ENCODE measurements around the gene PDE8A.

PDE8A gene, protein sequence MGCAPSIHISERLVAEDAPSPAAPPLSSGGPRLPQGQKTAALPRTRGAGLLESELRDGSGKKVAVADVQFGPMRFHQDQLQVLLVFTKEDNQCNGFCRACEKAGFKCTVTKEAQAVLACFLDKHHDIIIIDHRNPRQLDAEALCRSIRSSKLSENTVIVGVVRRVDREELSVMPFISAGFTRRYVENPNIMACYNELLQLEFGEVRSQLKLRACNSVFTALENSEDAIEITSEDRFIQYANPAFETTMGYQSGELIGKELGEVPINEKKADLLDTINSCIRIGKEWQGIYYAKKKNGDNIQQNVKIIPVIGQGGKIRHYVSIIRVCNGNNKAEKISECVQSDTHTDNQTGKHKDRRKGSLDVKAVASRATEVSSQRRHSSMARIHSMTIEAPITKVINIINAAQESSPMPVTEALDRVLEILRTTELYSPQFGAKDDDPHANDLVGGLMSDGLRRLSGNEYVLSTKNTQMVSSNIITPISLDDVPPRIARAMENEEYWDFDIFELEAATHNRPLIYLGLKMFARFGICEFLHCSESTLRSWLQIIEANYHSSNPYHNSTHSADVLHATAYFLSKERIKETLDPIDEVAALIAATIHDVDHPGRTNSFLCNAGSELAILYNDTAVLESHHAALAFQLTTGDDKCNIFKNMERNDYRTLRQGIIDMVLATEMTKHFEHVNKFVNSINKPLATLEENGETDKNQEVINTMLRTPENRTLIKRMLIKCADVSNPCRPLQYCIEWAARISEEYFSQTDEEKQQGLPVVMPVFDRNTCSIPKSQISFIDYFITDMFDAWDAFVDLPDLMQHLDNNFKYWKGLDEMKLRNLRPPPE

DNA sequence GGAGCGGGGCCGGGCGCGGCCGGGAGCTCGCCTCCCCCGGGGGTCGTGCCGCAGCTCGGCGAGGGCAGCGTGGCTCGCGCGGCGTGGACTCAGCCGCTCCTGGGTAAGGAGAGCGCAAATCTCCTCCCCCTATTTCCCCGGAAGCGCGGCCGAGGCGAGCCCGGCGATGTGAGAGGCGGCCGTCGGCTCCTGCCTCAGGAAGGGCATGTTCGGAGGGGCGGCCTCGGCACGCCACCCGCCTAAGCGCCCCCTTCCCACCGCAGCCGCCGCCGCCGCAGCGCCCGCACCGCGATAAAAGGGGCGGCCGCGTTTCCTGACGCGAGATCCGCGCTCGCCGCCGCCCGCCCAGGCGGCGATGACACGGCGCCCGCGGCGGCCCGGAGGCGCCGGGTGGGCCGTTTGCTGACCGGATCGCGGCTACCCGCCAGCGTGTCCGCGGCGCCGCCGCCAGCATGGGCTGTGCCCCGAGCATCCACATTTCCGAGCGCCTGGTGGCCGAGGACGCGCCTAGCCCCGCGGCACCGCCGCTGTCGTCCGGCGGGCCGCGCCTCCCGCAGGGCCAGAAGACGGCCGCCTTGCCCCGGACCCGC is at the start of gene PDE8A:
Gene PDE8A, plus strand, starts transcription at position 146 of the 590 bp plus-strand sequence. Its CDS starts 307 bp downstream, at position 453.
- H3K27me3 ChIP-seq (ENCODE audit: low read depth, low read length), result no peaks in the 10 kb centered on the region
- peak within 1 kb of the TSS; percentile 74 to 89 for H3K4me3 ChIP-seq (ENCODE audit: low read depth in 1 of 2, low read length in 2 of 2)
- H3K4me1 ChIP-seq (ENCODE audit: control insufficient read depth in 1 of 2, insufficient read depth in 2 of 2, low read length in 2 of 2), result peaks cover 4 to 48% of the 10 kb centered on the region in 2 donors
- no peaks in the 10 kb centered on the region for H3K36me3 ChIP-seq (ENCODE audit: control insufficient read depth in 1 of 2, insufficient read depth in 2 of 2, low read length in 2 of 2)
- peak within 1 kb of the TSS; percentile 84 for H3K27ac ChIP-seq (ENCODE audit: low read length)
- no peaks in the 10 kb centered on the region for H3K9me3 ChIP-seq (ENCODE audit: control insufficient read depth in 1 of 2, low read length in 2 of 2)

DNA sequence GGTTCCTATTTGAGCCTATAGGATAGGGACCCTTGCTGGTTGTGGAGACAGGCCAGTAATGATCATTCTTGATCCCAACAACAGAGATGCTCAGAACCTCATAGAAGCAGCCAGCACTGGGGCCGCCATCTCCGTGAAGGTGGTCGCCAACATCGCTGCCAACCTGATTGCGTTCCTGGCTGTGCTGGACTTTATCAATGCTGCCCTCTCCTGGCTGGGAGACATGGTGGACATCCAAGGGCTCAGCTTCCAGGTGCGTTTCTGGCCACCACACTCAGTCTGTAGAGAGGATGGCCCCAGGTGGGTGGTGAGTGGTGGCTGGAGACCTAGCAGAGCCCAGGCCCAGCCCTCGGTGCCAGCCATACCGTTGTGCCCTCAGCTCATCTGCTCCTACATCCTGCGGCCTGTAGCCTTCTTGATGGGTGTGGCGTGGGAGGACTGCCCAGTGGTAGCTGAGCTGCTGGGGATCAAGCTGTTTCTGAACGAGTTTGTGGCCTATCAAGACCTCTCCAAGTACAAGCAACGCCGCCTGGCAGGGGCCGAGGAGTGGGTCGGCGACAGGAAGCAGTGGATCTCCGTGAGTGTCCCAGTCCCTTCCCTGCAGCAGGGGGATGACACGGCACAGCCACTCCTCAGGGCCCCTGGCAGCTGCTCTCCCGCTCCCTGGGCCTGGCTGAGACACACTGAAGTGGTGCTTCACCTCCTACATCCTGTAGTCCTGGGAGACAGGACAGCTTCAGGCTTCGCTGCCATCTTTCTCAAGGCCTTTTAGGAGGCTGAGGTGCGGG is 46.5 kb upstream of the PDE8A start:
- Histone ChIP-seq H3K4me1 (ENCODE audit: control insufficient read depth in 1 of 2, insufficient read depth in 2 of 2, low read length in 2 of 2) (no peaks in the 10 kb centered on the region), H3K36me3 (ENCODE audit: control insufficient read depth in 1 of 2, insufficient read depth in 2 of 2, low read length in 2 of 2) (no peaks in the 10 kb centered on the region), H3K9me3 (ENCODE audit: control insufficient read depth in 1 of 2, low read length in 2 of 2) (no peaks in the 10 kb centered on the region), H3K27ac (ENCODE audit: low read length) (no peak overlapping the region), H3K4me3 (ENCODE audit: low read depth in 1 of 2, low read length in 2 of 2) (no peak overlapping the region), H3K27me3 (ENCODE audit: low read depth, low read length) (no peaks in the 10 kb centered on the region)

DNA sequence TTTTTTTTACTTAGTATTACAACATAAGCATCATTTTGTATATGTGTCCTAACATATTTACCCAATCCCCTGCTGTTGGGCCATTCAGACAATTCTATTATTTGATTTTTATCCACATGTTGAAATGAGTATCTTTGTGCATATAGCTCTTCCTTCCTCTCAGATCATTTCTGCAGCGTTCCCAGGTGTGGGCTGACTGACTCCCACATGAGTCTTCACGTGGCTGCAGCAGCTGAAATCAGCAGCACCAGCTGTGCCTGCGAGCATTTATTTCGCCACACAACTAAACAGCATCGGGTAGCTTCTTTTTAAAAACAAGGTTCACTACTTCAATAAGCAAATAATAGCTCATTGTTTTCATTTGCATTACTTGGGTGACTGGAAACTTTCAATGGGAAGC is 44.5 kb upstream of the PDE8A start:
- H3K4me3 ChIP-seq (ENCODE audit: low read depth in 1 of 2, low read length in 2 of 2), result no peak overlapping the region

DNA sequence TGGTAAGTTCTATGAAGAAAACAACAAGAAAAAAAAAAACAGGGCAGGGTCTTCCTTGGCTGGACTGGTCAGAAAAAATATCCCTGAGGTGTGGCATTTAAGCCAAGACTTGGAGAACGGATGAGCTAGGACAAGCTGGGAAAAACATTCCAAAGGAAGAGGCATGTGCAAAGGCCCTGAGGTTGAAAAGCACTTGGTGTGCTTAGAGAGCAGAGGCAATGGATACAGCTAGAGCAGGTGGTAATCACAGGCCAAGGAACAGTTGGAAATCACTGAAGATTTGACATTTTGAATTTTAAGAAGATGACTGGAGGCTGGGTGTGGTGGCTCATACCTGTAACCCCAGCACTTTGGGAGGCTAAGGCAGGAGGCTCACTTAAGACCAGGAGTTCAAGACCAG is 42.9 kb upstream of the PDE8A start:
- no peaks in the 10 kb centered on the region for H3K4me1 ChIP-seq (ENCODE audit: control insufficient read depth in 1 of 2, insufficient read depth in 2 of 2, low read length in 2 of 2)
- no peak overlapping the region for H3K4me3 ChIP-seq (ENCODE audit: low read depth in 1 of 2, low read length in 2 of 2)
- H3K36me3 ChIP-seq (ENCODE audit: control insufficient read depth in 1 of 2, insufficient read depth in 2 of 2, low read length in 2 of 2), result no peaks in the 10 kb centered on the region
- no peaks in the 10 kb centered on the region for H3K9me3 ChIP-seq (ENCODE audit: control insufficient read depth in 1 of 2, low read length in 2 of 2)
- no peak overlapping the region for H3K27ac ChIP-seq (ENCODE audit: low read length)
- H3K27me3 ChIP-seq (ENCODE audit: low read depth, low read length), result no peaks in the 10 kb centered on the region

More for the DNA sequence above, 44.5 kb upstream of the PDE8A start:
- Histone ChIP-seq H3K4me1 (ENCODE audit: control insufficient read depth in 1 of 2, insufficient read depth in 2 of 2, low read length in 2 of 2) (no peaks in the 10 kb centered on the region), H3K27me3 (ENCODE audit: low read depth, low read length) (no peaks in the 10 kb centered on the region), H3K9me3 (ENCODE audit: control insufficient read depth in 1 of 2, low read length in 2 of 2) (no peaks in the 10 kb centered on the region), H3K36me3 (ENCODE audit: control insufficient read depth in 1 of 2, insufficient read depth in 2 of 2, low read length in 2 of 2) (no peaks in the 10 kb centered on the region), H3K27ac (ENCODE audit: low read length) (no peak overlapping the region)

DNA sequence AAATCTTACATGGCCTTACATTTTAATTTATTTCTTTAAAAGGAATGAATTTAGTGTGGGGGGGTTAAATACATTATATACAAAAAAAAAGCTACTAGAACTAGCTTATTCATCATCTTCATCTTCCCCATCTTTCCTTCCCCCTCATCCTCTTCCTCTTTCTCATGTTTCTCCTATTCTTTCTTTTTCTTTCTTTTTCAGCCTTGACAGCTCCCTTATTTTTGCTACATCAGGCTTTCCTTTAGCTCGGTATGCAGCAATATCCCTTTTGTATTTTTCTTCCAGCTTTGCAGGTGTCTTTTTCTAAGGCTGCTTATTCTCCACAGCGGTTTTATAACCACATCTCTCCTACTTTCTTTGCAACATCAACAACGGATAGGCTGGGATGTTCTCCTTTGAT is 41.3 kb upstream of the PDE8A start:
- H3K27me3 ChIP-seq (ENCODE audit: low read depth, low read length), result no peaks in the 10 kb centered on the region
- no peaks in the 10 kb centered on the region for H3K9me3 ChIP-seq (ENCODE audit: control insufficient read depth in 1 of 2, low read length in 2 of 2)
- no peak overlapping the region for H3K4me3 ChIP-seq (ENCODE audit: low read depth in 1 of 2, low read length in 2 of 2)
- no peak overlapping the region for H3K27ac ChIP-seq (ENCODE audit: low read length)
- H3K36me3 ChIP-seq (ENCODE audit: control insufficient read depth in 1 of 2, insufficient read depth in 2 of 2, low read length in 2 of 2), result no peaks in the 10 kb centered on the region
- no peaks in the 10 kb centered on the region for H3K4me1 ChIP-seq (ENCODE audit: control insufficient read depth in 1 of 2, insufficient read depth in 2 of 2, low read length in 2 of 2)

DNA sequence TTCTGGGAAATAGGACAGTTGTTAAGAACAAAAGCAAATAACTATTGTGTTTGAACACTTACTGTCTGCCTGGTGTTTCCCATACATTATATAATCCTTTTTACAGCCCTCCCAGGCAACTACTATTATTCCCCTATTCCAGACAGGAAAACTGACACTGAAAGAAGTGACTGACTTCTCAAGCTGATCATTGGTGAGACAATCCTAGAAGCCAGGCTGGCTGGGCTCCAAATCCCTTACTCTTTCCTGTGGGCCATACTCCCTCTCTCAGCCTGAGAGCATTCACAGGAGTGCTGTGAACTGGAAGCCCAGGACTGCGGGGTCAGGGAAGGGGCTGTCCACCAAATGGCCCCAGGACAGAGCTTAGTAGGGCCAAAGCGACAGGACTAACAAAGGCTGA is 39.2 kb upstream of the PDE8A start:
- Histone ChIP-seq H3K27me3 (ENCODE audit: low read depth, low read length) (no peaks in the 10 kb centered on the region), H3K4me1 (ENCODE audit: control insufficient read depth in 1 of 2, insufficient read depth in 2 of 2, low read length in 2 of 2) (no peaks in the 10 kb centered on the region), H3K36me3 (ENCODE audit: control insufficient read depth in 1 of 2, insufficient read depth in 2 of 2, low read length in 2 of 2) (no peaks in the 10 kb centered on the region), H3K4me3 (ENCODE audit: low read depth in 1 of 2, low read length in 2 of 2) (no peak overlapping the region), H3K9me3 (ENCODE audit: control insufficient read depth in 1 of 2, low read length in 2 of 2) (no peaks in the 10 kb centered on the region), H3K27ac (ENCODE audit: low read length) (no peak overlapping the region)

DNA sequence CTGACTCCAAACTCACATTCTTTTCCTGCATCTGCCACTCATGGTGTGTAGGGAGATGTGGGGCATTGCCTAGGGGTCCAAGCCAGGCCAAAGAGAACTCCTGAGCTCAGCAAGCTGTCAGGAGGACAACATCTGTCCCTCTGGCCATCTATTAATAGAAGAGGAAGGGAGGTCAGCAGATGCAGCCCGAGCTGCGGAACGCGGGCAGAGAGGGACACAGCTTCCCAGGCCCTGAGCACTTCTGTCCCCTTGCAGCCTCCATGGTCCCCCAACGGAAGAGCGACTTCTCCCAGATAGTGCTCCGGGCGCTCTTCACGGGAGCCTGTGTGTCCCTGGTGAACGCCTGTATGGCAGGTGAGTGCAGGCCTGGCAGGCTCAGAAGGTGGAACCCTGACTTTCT is 37.3 kb upstream of the PDE8A start:
- no peak overlapping the region for H3K27ac ChIP-seq (ENCODE audit: low read length)

DNA sequence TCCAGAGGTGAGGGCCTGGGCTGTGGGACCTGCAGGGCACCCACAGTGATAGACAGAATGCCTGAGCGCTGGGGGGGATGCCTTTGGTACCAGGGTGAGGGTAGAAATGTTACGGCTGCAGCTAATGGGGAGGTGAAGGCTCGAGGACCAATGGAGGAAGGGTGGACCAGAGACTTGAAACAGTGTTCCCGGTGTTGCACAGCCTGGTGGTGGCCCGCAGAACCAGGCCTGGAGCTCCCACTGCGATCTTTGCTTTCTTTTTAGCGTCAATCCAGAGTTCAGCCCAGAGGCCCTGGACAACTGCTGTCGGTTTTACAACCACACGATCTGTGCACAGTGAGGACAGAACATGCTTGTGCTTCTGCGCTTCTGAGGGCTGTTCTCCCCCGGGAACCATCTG is 36.8 kb upstream of the PDE8A start:
- H3K27me3 ChIP-seq (ENCODE audit: low read depth, low read length), result no peaks in the 10 kb centered on the region
- peaks cover 0 to 6% of the 10 kb centered on the region in 2 donors for H3K4me1 ChIP-seq (ENCODE audit: control insufficient read depth in 1 of 2, insufficient read depth in 2 of 2, low read length in 2 of 2)
- H3K9me3 ChIP-seq (ENCODE audit: control insufficient read depth in 1 of 2, low read length in 2 of 2), result no peaks in the 10 kb centered on the region
- H3K27ac ChIP-seq (ENCODE audit: low read length), result no peak overlapping the region
- H3K4me3 ChIP-seq (ENCODE audit: low read depth in 1 of 2, low read length in 2 of 2), result no peak overlapping the region
- H3K36me3 ChIP-seq (ENCODE audit: control insufficient read depth in 1 of 2, insufficient read depth in 2 of 2, low read length in 2 of 2), result no peaks in the 10 kb centered on the region

More for the DNA sequence above, 37.3 kb upstream of the PDE8A start:
- H3K27me3 ChIP-seq (ENCODE audit: low read depth, low read length), result no peaks in the 10 kb centered on the region
- H3K4me1 ChIP-seq (ENCODE audit: control insufficient read depth in 1 of 2, insufficient read depth in 2 of 2, low read length in 2 of 2), result peaks cover 0 to 6% of the 10 kb centered on the region in 2 donors
- no peak overlapping the region for H3K4me3 ChIP-seq (ENCODE audit: low read depth in 1 of 2, low read length in 2 of 2)
- no peaks in the 10 kb centered on the region for H3K9me3 ChIP-seq (ENCODE audit: control insufficient read depth in 1 of 2, low read length in 2 of 2)
- H3K36me3 ChIP-seq (ENCODE audit: control insufficient read depth in 1 of 2, insufficient read depth in 2 of 2, low read length in 2 of 2), result no peaks in the 10 kb centered on the region

DNA sequence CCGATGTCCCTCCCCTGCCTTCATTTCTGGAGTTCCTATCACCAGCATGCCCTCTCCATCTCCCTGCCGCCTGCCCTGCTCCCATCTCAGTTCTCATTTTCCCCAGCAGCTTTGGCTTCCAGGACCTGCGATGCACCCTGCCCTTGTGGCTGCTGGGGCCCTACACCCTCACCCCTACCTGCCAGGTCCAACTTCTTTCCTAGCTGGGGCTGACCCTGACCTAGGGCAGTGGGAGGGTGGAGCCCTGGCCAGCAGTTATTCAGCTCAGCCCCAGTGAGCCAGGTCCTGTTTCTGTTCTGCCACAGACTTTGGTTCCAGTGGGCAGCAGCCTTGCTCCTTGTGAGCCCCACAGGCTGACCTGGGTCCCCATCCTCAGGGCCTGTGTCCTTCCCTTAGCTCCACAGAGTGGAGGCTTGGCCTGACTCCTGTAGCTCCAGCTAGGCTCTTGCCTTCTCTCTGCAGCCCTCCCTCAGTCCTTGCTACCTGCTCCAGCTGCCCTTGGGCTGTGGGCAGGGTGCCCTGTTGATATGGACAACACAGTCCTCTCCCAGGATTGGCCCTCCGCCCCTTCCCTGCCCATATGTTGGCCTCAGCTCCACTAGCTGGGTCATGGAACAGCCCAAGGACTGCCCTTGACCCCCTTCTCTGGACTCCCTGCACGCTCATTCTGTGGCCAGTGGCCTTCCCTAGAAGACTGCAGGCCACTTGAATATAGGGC is 34.7 kb upstream of the PDE8A start:
- no peak overlapping the region for H3K4me3 ChIP-seq (ENCODE audit: low read depth in 1 of 2, low read length in 2 of 2)

DNA sequence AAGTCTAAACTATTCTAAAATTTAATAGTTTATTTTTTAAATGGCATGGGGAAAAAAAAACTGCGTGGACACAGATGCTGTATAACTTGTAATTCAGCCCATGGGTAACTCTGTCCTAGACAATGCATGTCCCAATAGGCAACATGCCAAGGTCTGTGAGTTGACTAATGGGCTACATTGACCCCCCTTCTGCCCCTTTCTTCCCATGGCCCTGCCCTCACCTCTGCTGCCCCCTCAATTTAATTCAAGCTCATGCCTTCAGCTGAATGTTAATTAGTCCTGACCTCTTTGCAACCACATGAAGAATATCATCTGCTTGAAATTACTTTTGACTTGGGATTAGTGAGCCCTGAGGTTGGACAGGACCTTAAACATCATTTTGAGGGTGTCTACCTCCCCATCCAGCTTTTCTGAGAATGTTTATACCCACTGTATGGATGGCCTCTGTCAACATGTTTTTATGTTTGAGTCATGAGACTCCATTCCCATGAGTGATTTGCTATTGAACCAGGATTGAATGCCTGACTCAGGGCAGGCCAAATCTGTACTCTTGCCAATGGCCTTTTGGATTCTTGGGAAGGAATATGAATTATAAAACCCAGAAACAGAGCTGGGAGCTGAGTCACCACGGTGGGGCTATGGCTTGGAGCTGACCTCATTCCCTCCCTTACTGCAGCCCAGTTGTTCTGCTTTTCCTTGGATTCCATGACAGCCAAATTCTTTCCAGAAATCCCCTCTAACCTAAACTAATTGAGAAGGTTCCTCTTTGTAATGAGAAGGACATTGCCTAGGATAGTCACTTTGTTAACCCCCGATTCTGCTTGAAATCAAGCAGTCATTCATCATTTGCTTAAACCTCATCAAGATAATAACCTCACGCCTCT is 33.5 kb upstream of the PDE8A start:
- no peaks in the 10 kb centered on the region for H3K27me3 ChIP-seq (ENCODE audit: low read depth, low read length)
- peak overlapping the region; percentile 29 for H3K27ac ChIP-seq (ENCODE audit: low read length)
- H3K9me3 ChIP-seq (ENCODE audit: control insufficient read depth in 1 of 2, low read length in 2 of 2), result no peaks in the 10 kb centered on the region
- no peak overlapping the region for H3K4me3 ChIP-seq (ENCODE audit: low read depth in 1 of 2, low read length in 2 of 2)
- H3K36me3 ChIP-seq (ENCODE audit: control insufficient read depth in 1 of 2, insufficient read depth in 2 of 2, low read length in 2 of 2), result no peaks in the 10 kb centered on the region
- H3K4me1 ChIP-seq (ENCODE audit: control insufficient read depth in 1 of 2, insufficient read depth in 2 of 2, low read length in 2 of 2), result peaks cover 0 to 6% of the 10 kb centered on the region in 2 donors

More for the DNA sequence above, 34.7 kb upstream of the PDE8A start:
- peaks cover 0 to 6% of the 10 kb centered on the region in 2 donors for H3K4me1 ChIP-seq (ENCODE audit: control insufficient read depth in 1 of 2, insufficient read depth in 2 of 2, low read length in 2 of 2)
- no peaks in the 10 kb centered on the region for H3K9me3 ChIP-seq (ENCODE audit: control insufficient read depth in 1 of 2, low read length in 2 of 2)
- no peak overlapping the region for H3K27ac ChIP-seq (ENCODE audit: low read length)
- no peaks in the 10 kb centered on the region for H3K27me3 ChIP-seq (ENCODE audit: low read depth, low read length)
- no peaks in the 10 kb centered on the region for H3K36me3 ChIP-seq (ENCODE audit: control insufficient read depth in 1 of 2, insufficient read depth in 2 of 2, low read length in 2 of 2)

Measured in muscle layer of duodenum (tissue), 2 donors.